OCI-LY1 (cell line): ENCODE data around the gene TRIO.

Source experiments
- EZH2 ChIP-seq: fragments of 200-600 bp; sonication (generic), shearing (Covaris generic); IDR thresholded peaks from 2 replicates; pipeline ENCODE4 v1.8.0; 2017; ENCODE audit warnings: borderline replicate concordance, mixed run types, mild to moderate bottlenecking, antibody characterized with exemption, low read length, moderate library complexity, mixed read lengths
- TF ChIP-seq, protein P1 (sequence below): fragments of 200-600 bp; sonication (generic), shearing (Covaris generic); IDR thresholded peaks from 2 replicates; pipeline ENCODE4 v1.5.1; 2017; ENCODE audit warnings: mild to moderate bottlenecking, antibody characterized with exemption, low read length, moderate library complexity, mixed read lengths

- TF ChIP-seq, protein P1, sequence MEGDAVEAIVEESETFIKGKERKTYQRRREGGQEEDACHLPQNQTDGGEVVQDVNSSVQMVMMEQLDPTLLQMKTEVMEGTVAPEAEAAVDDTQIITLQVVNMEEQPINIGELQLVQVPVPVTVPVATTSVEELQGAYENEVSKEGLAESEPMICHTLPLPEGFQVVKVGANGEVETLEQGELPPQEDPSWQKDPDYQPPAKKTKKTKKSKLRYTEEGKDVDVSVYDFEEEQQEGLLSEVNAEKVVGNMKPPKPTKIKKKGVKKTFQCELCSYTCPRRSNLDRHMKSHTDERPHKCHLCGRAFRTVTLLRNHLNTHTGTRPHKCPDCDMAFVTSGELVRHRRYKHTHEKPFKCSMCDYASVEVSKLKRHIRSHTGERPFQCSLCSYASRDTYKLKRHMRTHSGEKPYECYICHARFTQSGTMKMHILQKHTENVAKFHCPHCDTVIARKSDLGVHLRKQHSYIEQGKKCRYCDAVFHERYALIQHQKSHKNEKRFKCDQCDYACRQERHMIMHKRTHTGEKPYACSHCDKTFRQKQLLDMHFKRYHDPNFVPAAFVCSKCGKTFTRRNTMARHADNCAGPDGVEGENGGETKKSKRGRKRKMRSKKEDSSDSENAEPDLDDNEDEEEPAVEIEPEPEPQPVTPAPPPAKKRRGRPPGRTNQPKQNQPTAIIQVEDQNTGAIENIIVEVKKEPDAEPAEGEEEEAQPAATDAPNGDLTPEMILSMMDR, result no peak
- TF ChIP-seq EZH2, result no peak
These were observed 83.4 kb downstream of the TRIO start for GRCh38 chr5:14226554-14226953.
